ENCODE results near the gene COBLL1. TPM values are rescaled to one million over a fixed set of nuclear protein-coding genes. Genes with fewer than 3 reads are reported as not detected.

Gene COBLL1
- total RNA-seq, 1 donor from 2014 or later = 1.0 TPM

DNA sequence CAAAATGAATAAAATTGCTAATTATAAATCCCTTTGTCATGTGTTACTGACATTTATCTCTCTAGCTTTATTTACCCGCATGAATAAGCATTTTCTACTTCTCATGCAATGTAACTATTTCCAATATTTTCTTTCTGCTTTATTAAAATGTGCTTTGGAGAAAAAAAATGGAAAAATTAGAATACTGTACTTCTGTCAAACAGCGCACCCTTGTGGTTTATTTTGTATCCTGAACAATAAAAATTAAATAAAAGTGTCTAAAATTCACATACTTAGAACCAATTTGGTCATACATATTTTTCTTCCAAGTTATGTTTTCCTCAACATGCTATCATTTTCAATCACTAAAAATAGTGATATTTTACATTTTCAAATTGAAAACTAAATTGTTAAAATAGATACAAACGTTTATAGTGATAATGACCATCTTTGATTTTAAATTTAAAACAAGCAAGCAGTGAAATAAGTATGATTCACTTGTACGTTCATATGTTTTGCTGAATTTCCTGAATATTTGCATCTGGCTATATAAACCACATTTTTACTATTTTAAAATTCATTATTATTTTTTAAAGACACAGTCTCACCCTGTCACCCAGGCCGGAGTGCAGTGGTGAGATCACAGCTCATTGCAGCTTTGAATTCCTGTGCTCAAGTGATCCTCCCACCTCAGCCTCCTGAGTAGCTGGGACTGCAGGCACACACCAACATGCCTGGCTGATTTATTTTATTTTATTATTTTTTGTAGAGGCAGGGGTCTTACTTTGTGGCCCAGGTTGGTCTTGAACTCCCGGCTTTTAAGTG is 124.4 kb downstream of the COBLL1 start:
- Mint-ChIP-seq H3K4me1 (peaks cover 38% of the 10 kb centered on the region), H3K27ac (no peak overlapping the region), H3K9me3 (no peaks in the 10 kb centered on the region), H3K4me3 (no peak overlapping the region), H3K36me3 (no peaks in the 10 kb centered on the region), H3K27me3 (ENCODE audit: insufficient read depth, low read depth) (no peaks in the 10 kb centered on the region)
- no peaks in the 10 kb centered on the region for H4K20me1 ChIP-seq (ENCODE audit: low read depth)
- no peak overlapping the region for H3K4me2 ChIP-seq
- H2AFZ ChIP-seq (replicated peaks) = no peak overlapping the region
- no peak overlapping the region for H3K27ac ChIP-seq
- no peak overlapping the region for H3K9ac ChIP-seq
- no peaks in the 10 kb centered on the region for H3K27me3 ChIP-seq
- TF ChIP-seq, protein P1, sequence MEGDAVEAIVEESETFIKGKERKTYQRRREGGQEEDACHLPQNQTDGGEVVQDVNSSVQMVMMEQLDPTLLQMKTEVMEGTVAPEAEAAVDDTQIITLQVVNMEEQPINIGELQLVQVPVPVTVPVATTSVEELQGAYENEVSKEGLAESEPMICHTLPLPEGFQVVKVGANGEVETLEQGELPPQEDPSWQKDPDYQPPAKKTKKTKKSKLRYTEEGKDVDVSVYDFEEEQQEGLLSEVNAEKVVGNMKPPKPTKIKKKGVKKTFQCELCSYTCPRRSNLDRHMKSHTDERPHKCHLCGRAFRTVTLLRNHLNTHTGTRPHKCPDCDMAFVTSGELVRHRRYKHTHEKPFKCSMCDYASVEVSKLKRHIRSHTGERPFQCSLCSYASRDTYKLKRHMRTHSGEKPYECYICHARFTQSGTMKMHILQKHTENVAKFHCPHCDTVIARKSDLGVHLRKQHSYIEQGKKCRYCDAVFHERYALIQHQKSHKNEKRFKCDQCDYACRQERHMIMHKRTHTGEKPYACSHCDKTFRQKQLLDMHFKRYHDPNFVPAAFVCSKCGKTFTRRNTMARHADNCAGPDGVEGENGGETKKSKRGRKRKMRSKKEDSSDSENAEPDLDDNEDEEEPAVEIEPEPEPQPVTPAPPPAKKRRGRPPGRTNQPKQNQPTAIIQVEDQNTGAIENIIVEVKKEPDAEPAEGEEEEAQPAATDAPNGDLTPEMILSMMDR (IDR thresholded peaks at IDR 0.05) = peak; percentile 90
- TF ChIP-seq EZH2phosphoT487 (IDR thresholded peaks at IDR 0.05) = no peak
- DNase-seq (ENCODE audit: low spot score) = peak; percentile 40
- H3K79me2 ChIP-seq (ENCODE audit: low read depth) = no peaks in the 10 kb centered on the region
- no peaks in the 10 kb centered on the region for H3K9me3 ChIP-seq (ENCODE audit: low read depth)
- no peak overlapping the region for H3K4me3 ChIP-seq
- H3F3A ChIP-seq (ENCODE audit: low read depth) = no peaks in the 10 kb centered on the region
- H3K36me3 ChIP-seq = no peaks in the 10 kb centered on the region
- no peaks in the 10 kb centered on the region for H3K4me1 ChIP-seq

DNA sequence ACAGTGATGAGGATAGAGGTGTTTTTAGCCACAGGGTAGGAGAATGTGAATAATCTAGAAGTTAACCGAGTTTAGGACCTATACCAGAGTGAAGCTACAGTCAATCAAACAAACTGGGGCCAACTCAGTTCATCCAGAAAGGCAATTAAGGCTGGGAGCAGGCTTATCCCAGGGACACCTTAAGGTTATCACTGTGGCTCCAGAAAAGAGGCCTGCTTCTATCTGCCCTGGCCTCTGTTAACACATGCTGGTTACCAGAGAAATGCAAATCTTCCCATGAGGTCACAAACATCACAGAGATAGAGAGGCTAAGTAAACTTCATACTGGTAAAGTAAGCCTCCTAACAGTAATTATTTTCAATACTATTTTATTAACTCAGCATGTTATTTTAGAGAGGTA is 127.2 kb downstream of the COBLL1 start:
- H3K27ac ChIP-seq = no peak overlapping the region
- DNase-seq (ENCODE audit: low spot score) = no peak
- peaks cover 12% of the 10 kb centered on the region for H3K4me1 Mint-ChIP-seq

DNA sequence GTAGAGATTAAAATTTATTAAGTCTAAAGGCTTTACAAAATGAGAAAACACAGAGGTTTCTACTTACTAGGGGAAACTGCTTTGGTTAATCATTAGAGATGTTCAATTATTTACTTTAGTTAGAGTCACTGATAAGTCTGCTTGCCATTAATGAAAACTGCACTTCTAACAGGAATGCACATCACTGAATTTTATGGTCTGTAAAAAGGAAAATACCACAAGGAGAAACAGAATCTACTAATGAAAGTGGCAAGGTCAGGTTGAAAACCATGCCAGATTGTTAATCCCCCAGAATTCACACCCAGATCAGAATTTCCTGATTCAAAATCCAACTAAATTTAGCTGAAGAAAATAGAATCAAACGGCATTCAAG is 129.9 kb downstream of the COBLL1 start:
- no peak overlapping the region for H2AFZ ChIP-seq (replicated peaks)
- no peaks in the 10 kb centered on the region for H3K27me3 ChIP-seq
- no peaks in the 10 kb centered on the region for H3K79me2 ChIP-seq (ENCODE audit: low read depth)
- H3K4me1 Mint-ChIP-seq = no peaks in the 10 kb centered on the region
- no peak overlapping the region for H3K27ac Mint-ChIP-seq
- TF ChIP-seq EZH2phosphoT487 (IDR thresholded peaks at IDR 0.05) = no peak
- TF ChIP-seq, protein P1 (IDR thresholded peaks at IDR 0.05) = no peak
- no peak for TF ChIP-seq EZH2 (IDR thresholded peaks at IDR 0.05)
- no peaks in the 10 kb centered on the region for H3K36me3 ChIP-seq
- no peak overlapping the region for H3K27ac ChIP-seq
- H3K4me1 ChIP-seq = no peaks in the 10 kb centered on the region
- H3K36me3 Mint-ChIP-seq = no peaks in the 10 kb centered on the region
- no peak overlapping the region for H3K4me3 Mint-ChIP-seq
- no peak overlapping the region for H3K4me3 ChIP-seq
- H3K27me3 Mint-ChIP-seq (ENCODE audit: insufficient read depth, low read depth) = no peaks in the 10 kb centered on the region
- H4K20me1 ChIP-seq (ENCODE audit: low read depth) = no peaks in the 10 kb centered on the region
- no peaks in the 10 kb centered on the region for H3K9me3 Mint-ChIP-seq
- H3F3A ChIP-seq (ENCODE audit: low read depth) = no peaks in the 10 kb centered on the region
- no peaks in the 10 kb centered on the region for H3K9me3 ChIP-seq (ENCODE audit: low read depth)
- no peak for DNase-seq (ENCODE audit: low spot score)
- H3K4me2 ChIP-seq = no peak overlapping the region
- no peak overlapping the region for H3K9ac ChIP-seq

More for the DNA sequence above, 127.2 kb downstream of the COBLL1 start:
- Histone ChIP-seq H3K4me2 (no peak overlapping the region), H3K36me3 (no peaks in the 10 kb centered on the region), H3K27me3 (no peaks in the 10 kb centered on the region), H3K9me3 (ENCODE audit: low read depth) (no peaks in the 10 kb centered on the region), H3K79me2 (ENCODE audit: low read depth) (no peaks in the 10 kb centered on the region), H3K4me3 (no peak overlapping the region), H3K4me1 (no peaks in the 10 kb centered on the region), H3F3A (ENCODE audit: low read depth) (no peaks in the 10 kb centered on the region), H2AFZ (replicated peaks) (no peak overlapping the region), H4K20me1 (ENCODE audit: low read depth) (no peaks in the 10 kb centered on the region), H3K9ac (no peak overlapping the region)
- H3K27me3 Mint-ChIP-seq (ENCODE audit: insufficient read depth, low read depth) = no peaks in the 10 kb centered on the region
- H3K9me3 Mint-ChIP-seq = no peaks in the 10 kb centered on the region
- no peak overlapping the region for H3K4me3 Mint-ChIP-seq
- H3K36me3 Mint-ChIP-seq = no peaks in the 10 kb centered on the region
- no peak overlapping the region for H3K27ac Mint-ChIP-seq
- TF ChIP-seq EZH2 (IDR thresholded peaks at IDR 0.05) (no peak), EZH2phosphoT487 (IDR thresholded peaks at IDR 0.05) (no peak)
- TF ChIP-seq, protein P1 (IDR thresholded peaks at IDR 0.05) = no peak

All from neural progenitor cell (in vitro differentiated cells).